PFSK-1 (cell line): ENCODE measurements around the gene PAK2.

ENCODE experiments used
- FOXP2 ChIP-seq: optimal IDR thresholded peaks from 2 replicates; pipeline ENCODE3; 2011; ENCODE audit warnings: borderline replicate concordance, control low read depth, inconsistent platforms; ENCODE audit not compliant: insufficient read depth; ENCODE audit errors: extremely low read length, extremely low read depth
- POLR2AphosphoS5 ChIP-seq: IDR thresholded peaks from 2 replicates; pipeline ENCODE4 v1.6.1; 2012; ENCODE audit warnings: low read depth, mild to moderate bottlenecking, control low read depth, low read length, moderate library complexity
- SIN3A ChIP-seq: IDR thresholded peaks from 2 replicates; pipeline ENCODE4 v1.6.1; 2012; ENCODE audit warnings: mild to moderate bottlenecking, low read length, moderate library complexity, borderline replicate concordance; ENCODE audit not compliant: insufficient read depth
- TAF1 ChIP-seq: IDR thresholded peaks from 2 replicates; pipeline ENCODE4 v1.6.1; 2012; ENCODE audit warnings: low read length, control low read depth, borderline replicate concordance; ENCODE audit not compliant: insufficient read depth
- TF ChIP-seq, protein P1 (sequence below), 2 experiments: IDR thresholded peaks; 2 replicates each; pipeline versions ENCODE4 v1.6.1 to v1.8.0; 2011 to 2012; ENCODE audit warnings: low read depth in 2 of 2, low read length in 2 of 2, control low read depth in 1 of 2, inconsistent platforms in 1 of 2, mild to moderate bottlenecking in 1 of 2, moderate library complexity in 1 of 2; ENCODE audit not compliant: insufficient read depth in 1 of 2

The PAK2 gene

DNA sequence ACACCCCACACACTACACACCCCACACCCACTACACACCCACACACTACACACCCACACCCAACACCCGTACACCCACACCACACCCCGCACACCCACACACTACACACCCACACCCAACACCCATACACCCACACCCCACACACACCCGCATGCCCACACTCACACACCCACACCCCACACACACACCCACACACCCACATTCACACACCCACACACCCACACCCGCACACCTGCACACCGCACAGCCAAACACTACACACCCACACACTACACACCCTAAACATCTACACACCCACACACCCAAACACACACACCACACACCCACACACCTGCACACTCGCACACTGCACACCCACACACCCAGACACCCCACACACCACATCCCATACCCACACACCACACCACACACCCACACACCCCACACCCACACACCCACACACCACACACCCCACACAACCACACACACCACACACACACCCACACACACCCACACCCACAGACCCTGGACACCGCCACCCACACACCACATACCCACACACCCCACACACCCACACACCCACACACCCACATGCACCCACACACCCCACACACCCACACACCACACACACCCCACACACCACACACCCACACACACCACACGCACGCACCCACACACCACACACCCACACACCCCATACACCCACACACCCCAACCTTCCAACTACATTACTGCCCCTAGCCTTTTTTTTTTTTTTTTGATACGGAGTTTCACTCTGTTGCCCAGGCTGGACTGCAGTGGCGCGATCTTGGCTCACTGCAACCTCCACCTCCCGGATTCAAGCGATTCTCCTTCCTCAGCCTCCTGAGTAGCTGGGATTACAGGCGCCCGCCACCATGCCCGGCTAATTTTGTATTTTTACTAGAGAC lies 44.5 kb upstream of the PAK2 start:
- TF ChIP-seq, protein P1, sequence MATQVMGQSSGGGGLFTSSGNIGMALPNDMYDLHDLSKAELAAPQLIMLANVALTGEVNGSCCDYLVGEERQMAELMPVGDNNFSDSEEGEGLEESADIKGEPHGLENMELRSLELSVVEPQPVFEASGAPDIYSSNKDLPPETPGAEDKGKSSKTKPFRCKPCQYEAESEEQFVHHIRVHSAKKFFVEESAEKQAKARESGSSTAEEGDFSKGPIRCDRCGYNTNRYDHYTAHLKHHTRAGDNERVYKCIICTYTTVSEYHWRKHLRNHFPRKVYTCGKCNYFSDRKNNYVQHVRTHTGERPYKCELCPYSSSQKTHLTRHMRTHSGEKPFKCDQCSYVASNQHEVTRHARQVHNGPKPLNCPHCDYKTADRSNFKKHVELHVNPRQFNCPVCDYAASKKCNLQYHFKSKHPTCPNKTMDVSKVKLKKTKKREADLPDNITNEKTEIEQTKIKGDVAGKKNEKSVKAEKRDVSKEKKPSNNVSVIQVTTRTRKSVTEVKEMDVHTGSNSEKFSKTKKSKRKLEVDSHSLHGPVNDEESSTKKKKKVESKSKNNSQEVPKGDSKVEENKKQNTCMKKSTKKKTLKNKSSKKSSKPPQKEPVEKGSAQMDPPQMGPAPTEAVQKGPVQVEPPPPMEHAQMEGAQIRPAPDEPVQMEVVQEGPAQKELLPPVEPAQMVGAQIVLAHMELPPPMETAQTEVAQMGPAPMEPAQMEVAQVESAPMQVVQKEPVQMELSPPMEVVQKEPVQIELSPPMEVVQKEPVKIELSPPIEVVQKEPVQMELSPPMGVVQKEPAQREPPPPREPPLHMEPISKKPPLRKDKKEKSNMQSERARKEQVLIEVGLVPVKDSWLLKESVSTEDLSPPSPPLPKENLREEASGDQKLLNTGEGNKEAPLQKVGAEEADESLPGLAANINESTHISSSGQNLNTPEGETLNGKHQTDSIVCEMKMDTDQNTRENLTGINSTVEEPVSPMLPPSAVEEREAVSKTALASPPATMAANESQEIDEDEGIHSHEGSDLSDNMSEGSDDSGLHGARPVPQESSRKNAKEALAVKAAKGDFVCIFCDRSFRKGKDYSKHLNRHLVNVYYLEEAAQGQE (IDR thresholded peaks at IDR 0.05; ENCODE audit: insufficient read depth in 1 of 2, low read depth in 2 of 2, low read length in 2 of 2) = no peak

DNA sequence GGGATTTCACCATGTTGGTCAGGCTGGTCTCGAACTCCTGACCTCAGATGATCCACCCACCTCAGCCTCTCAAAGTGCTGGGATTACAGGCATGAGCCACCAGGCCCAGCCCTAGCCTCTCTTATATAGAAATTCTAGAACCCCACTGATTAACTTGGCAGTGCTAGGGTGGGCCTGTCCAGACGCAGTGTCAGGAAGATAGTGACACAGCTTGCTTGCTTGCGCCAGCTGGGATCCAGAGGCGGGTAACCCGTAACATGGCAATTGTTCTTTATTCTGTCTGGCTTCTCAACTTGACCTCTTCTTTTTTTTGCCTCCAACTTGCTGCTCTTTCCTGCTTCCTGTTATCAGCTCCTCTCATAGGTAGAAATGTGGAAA lies 43.8 kb upstream of the PAK2 start:
- no peak for TF ChIP-seq SIN3A
- no peak for TF ChIP-seq TAF1
- TF ChIP-seq, protein P1 (IDR thresholded peaks at IDR 0.05; ENCODE audit: insufficient read depth in 1 of 2, low read depth in 2 of 2, low read length in 2 of 2) = no peak
- no peak for TF ChIP-seq FOXP2
- no peak for TF ChIP-seq POLR2AphosphoS5

DNA sequence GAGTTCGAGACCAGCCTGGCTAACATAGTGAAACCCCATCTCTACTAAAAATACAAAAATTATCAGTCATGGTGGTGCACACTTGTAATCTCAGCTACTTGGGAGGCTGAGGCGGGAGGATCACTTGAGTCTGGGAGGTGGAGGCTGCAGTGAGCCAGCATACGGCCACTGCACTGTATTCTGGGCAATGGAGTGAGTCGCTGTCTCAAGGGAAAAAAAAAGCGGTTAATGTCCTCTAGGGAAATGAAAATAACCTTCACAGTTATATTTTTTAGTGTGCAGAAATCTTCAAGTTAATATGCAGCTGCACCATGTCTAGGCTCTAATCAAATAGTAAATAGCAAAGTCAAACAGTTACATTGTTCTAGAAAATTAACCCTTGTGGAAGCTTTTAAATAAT lies 42.4 kb upstream of the PAK2 start:
- TF ChIP-seq SIN3A = no peak
- TF ChIP-seq POLR2AphosphoS5 = no peak
- TF ChIP-seq, protein P1 (IDR thresholded peaks at IDR 0.05; ENCODE audit: insufficient read depth in 1 of 2, low read depth in 2 of 2, low read length in 2 of 2) = no peak
- TF ChIP-seq TAF1 = no peak
- TF ChIP-seq FOXP2 = no peak

DNA sequence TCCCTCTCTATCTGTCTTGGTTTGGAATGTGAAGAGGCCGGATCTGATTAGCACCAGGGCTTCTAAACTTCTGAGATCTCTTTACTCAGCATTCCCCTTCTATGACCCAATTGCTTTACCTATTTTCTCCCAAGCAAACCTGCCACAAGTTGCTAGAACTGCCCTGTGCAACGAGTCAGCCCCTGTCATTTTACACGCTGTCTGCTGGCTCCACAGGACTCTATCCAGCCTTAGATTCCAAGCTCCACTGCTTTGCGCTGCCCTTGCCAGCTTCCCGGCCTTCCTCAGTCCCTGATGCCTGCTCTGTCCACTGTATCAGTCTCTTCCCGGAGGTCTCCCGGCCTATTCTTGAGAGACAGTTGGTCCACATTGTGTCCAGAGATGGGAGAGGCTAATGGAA lies 39.9 kb upstream of the PAK2 start:
- TF ChIP-seq, protein P1 (IDR thresholded peaks at IDR 0.05; ENCODE audit: insufficient read depth in 1 of 2, low read depth in 2 of 2, low read length in 2 of 2) = no peak
- TF ChIP-seq FOXP2 (no peak), TAF1 (no peak), POLR2AphosphoS5 (no peak), SIN3A (no peak)

DNA sequence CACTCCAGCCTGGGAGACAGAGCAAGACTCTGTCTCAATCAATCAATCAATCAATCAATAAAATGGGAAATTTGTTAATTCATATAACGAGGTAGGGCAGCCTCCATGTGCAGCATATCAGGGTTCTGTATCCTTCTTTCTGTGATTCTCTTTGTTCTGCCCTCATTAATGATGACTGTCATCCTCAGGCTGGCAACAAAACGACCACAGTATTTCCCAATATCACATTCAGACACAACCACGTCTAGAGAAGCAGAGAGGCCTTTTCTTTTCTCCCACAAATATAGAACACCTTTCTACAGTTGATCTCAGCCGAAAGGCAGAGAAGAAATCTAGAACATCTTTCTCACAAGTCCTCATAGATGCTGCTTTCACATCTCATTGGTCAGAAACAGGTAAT lies 38.9 kb upstream of the PAK2 start:
- no peak for TF ChIP-seq TAF1
- no peak for TF ChIP-seq SIN3A
- no peak for TF ChIP-seq POLR2AphosphoS5
- TF ChIP-seq, protein P1 (IDR thresholded peaks at IDR 0.05; ENCODE audit: insufficient read depth in 1 of 2, low read depth in 2 of 2, low read length in 2 of 2) = no peak
- TF ChIP-seq FOXP2 = no peak
